Calu3 (cell line): ENCODE results near the gene DCLRE1B. TPM values are rescaled to one million over a fixed set of nuclear protein-coding genes. Genes with fewer than 3 reads are reported as not detected.

Experiments used
- BruUV-seq: library from RNA; stranded (reverse); fragments of 400-500 nt; replicated peaks from 2 replicates; lab custom pipeline; 2021; lab: Mats Ljungman, UMichigan
- CTCF ChIA-PET: fragments of 300-600 bp; sonication (Branson Sonifier 250); formaldehyde crosslinking; loops from one replicate; lab custom pipeline; 2022; ENCODE audit warnings: antibody characterized with exemption; lab: Charles Lee
- DNase-seq: peaks from one replicate; pipeline ENCODE4 v3.0.0; 2022
- H3K27ac Mint-ChIP-seq: one replicate; pipeline ENCODE4 v1.8.0; 2022; ENCODE audit warnings: mixed read lengths; ENCODE audit not compliant: unreplicated experiment
- H3K27me3 Mint-ChIP-seq: one replicate; pipeline ENCODE4 v1.8.0; 2022; ENCODE audit warnings: mixed read lengths; ENCODE audit not compliant: unreplicated experiment
- H3K36me3 Mint-ChIP-seq: one replicate; pipeline ENCODE4 v1.8.0; 2022; ENCODE audit warnings: mild to moderate bottlenecking, moderate library complexity, mixed read lengths; ENCODE audit not compliant: insufficient read depth, unreplicated experiment
- H3K4me1 Mint-ChIP-seq: one replicate; pipeline ENCODE4 v1.8.0; 2022; ENCODE audit warnings: mild to moderate bottlenecking, low read depth, mixed read lengths; ENCODE audit not compliant: unreplicated experiment
- H3K4me3 Mint-ChIP-seq: one replicate; pipeline ENCODE4 v1.8.0; 2022; ENCODE audit warnings: mild to moderate bottlenecking, low read depth, moderate library complexity, mixed read lengths; ENCODE audit not compliant: unreplicated experiment
- H3K9me3 Mint-ChIP-seq: one replicate; pipeline ENCODE4 v1.8.0; 2022; ENCODE audit warnings: low read depth, mixed read lengths; ENCODE audit not compliant: unreplicated experiment
- intact Hi-C: fragments of 100-400 bp; cut with micrococcal nuclease; formaldehyde crosslinking; loops from one replicate; pipeline ENCODE4 v1.10.0; 2022; ENCODE audit not compliant: unreplicated experiment
- total RNA-seq: library from RNA; stranded (reverse); gene quantifications from 2 replicates; pipeline ENCODE4 v1.2.3, GENCODE V29; 2022
- TF ChIP-seq, protein P1 (sequence below): fragments of 200-600 bp; IDR thresholded peaks from one replicate; pipeline ENCODE4 v1.8.0; 2022; ENCODE audit warnings: antibody characterized with exemption; ENCODE audit not compliant: unreplicated experiment

The DCLRE1B gene
- total RNA-seq, 1 experiment from 2014 or later: 6.9 TPM

DNA sequence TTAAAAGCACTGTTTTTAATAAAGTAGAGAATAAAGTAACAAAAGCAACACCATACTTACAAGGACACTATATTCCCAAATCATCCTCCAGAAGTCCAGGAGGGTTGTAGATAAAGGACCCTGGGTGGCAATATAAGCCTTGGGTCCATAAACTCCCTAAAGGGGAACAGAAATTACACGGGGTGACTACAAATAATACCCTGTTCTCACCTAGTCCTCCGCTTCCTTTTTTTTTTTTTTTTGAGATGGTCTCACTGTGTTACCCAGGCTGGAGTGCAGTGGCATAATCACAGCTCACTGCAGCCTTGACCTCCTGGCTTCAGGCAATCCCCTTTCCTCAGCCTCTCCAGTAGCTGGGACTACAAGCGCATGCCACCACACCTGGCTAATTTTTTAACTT is 46.7 kb upstream of the DCLRE1B start:
- DNase-seq: no peak
- Mint-ChIP-seq H3K27me3 (no peaks in the 10 kb centered on the region), H3K9me3 (no peaks in the 10 kb centered on the region), H3K4me1 (peaks cover 7% of the 10 kb centered on the region), H3K27ac (no peak overlapping the region), H3K4me3 (no peak overlapping the region), H3K36me3 (no peaks in the 10 kb centered on the region)
- no TSS peak for BruUV-seq
- intact Hi-C loops: no loop called here
- CTCF ChIA-PET: no interaction called here
- TF ChIP-seq, protein P1, sequence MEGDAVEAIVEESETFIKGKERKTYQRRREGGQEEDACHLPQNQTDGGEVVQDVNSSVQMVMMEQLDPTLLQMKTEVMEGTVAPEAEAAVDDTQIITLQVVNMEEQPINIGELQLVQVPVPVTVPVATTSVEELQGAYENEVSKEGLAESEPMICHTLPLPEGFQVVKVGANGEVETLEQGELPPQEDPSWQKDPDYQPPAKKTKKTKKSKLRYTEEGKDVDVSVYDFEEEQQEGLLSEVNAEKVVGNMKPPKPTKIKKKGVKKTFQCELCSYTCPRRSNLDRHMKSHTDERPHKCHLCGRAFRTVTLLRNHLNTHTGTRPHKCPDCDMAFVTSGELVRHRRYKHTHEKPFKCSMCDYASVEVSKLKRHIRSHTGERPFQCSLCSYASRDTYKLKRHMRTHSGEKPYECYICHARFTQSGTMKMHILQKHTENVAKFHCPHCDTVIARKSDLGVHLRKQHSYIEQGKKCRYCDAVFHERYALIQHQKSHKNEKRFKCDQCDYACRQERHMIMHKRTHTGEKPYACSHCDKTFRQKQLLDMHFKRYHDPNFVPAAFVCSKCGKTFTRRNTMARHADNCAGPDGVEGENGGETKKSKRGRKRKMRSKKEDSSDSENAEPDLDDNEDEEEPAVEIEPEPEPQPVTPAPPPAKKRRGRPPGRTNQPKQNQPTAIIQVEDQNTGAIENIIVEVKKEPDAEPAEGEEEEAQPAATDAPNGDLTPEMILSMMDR: no peak

DNA sequence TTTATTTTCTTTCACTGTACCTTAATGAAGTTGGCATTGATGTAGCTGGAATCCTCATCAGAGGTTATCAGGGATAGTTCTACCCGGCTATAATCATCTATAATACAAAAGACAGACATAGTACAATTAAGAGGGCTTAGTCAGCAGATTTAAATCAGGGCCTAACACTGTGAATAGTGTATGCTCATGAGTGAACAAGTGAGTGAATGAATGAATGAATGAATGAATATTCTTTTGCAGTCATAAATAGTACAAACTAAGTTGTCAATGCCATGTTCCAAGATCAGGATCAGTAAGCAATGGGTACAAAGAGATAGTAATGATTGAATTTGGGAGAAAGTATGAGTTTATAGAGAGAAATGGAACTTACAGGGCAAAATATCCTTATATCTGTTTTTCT is 46.1 kb upstream of the DCLRE1B start:
- no peaks in the 10 kb centered on the region for H3K36me3 Mint-ChIP-seq
- H3K27me3 Mint-ChIP-seq: no peaks in the 10 kb centered on the region
- no TSS peak for BruUV-seq
- peaks cover 7% of the 10 kb centered on the region for H3K4me1 Mint-ChIP-seq
- H3K9me3 Mint-ChIP-seq: no peaks in the 10 kb centered on the region
- TF ChIP-seq, protein P1: no peak
- H3K27ac Mint-ChIP-seq: no peak overlapping the region
- DNase-seq: no peak
- CTCF ChIA-PET: no interaction called here
- H3K4me3 Mint-ChIP-seq: no peak overlapping the region
- intact Hi-C loops: no loop called here

DNA sequence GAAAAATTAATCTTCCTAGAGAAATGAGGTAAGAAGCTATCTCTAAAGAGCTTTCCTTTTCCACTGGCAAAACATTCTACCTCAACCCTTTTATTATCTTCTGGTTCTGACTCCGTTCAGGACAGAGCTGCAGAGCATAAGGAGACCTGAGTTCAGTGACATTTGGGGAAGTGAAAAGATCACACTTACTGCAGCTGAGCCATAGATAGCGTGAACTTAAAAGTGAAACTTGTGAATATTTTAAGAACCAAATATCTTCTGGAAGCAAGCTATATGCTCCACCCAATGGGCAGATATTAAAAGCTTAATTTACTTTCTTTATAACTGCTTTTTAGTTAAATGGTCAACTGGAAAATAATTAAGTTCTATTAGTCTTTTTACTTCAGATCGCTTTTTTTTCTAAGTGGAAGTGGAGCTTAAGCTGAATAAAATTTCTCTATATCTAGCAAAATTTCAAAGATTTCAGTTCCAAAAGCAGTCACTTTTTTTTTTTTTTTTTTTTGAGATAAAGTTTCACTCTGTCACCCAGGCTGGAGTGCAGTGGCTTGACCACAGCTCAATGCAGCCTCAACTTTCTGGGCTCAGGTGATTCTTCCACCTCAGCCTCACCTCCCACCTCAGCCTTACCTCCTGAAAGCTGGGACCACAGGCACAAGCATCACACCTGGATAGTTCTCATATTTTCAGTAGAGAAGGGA is 45.5 kb upstream of the DCLRE1B start:
- no peaks in the 10 kb centered on the region for H3K27me3 Mint-ChIP-seq
- TF ChIP-seq, protein P1: no peak
- peaks cover 7% of the 10 kb centered on the region for H3K4me1 Mint-ChIP-seq
- H3K4me3 Mint-ChIP-seq: no peak overlapping the region
- no TSS peak for BruUV-seq
- CTCF ChIA-PET: interaction anchor here (0.7 kb wide), 1 partner anchor 25 kb away, joined by 7 read pairs; no protein-coding TSS in a partner anchor
- no peak overlapping the region for H3K27ac Mint-ChIP-seq
- H3K9me3 Mint-ChIP-seq: no peaks in the 10 kb centered on the region
- intact Hi-C loops: no loop called here
- DNase-seq: no peak
- no peaks in the 10 kb centered on the region for H3K36me3 Mint-ChIP-seq

DNA sequence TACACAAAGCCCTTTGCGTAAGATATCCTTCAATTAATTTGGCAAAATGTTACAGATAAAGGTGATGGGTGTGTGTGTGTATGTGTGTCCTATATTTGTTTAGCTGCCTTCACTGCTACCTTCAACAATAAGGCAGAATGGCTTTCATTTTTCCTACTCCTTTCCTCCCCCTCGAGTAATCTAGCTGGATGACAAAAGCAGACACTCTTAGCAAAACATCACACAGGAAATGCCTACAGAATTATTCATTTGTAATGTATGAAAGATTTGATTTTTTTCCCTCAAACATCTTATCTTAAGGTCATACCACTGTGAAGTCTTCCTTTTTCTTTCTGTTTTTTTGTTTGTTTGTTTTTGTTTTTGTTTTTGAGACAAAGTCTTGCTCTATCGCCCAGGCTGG is 44.2 kb upstream of the DCLRE1B start:
- Mint-ChIP-seq H3K27ac (no peak overlapping the region), H3K9me3 (no peaks in the 10 kb centered on the region), H3K27me3 (no peaks in the 10 kb centered on the region), H3K4me3 (no peak overlapping the region), H3K36me3 (no peaks in the 10 kb centered on the region), H3K4me1 (peaks cover 7% of the 10 kb centered on the region)
- intact Hi-C loops: no loop called here
- CTCF ChIA-PET: no interaction called here
- no peak for DNase-seq
- no TSS peak for BruUV-seq
- TF ChIP-seq, protein P1: no peak
